Activated gamma-delta T cell treated with Interleukin-2 at 50 U/mL for 16 hours (primary cell): Measurements from ENCODE around the gene TTC7B.

ENCODE experiments used
- DNase-seq: peaks from one replicate; pipeline ENCODE4 v3.0.0-alpha.2; 2020

Gene TTC7B

GRCh38 chr14:90804292-90805083 lies 11.7 kb downstream of the TTC7B start:
- DNase-seq = no peak

DNA sequence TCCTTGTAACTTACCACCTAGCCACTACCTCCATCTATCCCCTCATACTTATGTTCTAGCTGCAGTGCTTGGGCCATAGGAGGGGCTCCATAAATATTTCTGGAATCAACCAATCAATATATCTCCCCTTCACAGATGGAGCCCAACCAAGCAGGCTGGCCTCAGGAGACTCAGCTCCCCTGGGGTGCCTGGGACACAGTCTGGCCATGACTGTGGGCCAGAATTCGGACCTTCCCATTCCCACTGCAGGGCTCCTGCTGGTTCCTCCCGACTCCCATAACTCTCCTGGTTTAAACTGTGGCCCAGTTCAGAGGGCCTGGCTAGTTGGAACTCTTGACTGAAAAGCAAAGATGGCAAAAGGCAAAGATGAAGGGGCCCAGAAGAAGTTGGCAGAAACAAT lies 13.0 kb downstream of the TTC7B start:
- DNase-seq = no peak

DNA sequence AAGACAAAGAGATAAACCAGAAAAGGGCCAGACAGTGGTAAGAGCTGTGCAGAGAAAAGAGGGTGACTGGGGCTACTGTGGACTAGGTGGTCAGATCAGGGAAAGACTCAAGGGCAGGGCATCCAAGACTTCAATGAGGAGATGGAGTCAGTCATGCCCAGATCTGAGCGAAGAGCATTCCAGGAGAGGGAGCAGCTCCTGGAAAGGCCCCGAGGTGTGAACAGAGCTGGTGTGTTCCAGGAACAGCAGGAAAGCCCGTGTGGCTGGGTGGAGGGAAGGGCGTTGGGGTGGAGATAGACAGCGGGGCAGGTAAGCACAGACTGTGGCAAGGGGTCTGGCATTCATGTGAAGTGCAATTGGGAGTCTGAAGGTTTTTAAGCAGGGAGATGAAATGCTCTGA lies 16.8 kb downstream of the TTC7B start:
- DNase-seq = no peak

DNA sequence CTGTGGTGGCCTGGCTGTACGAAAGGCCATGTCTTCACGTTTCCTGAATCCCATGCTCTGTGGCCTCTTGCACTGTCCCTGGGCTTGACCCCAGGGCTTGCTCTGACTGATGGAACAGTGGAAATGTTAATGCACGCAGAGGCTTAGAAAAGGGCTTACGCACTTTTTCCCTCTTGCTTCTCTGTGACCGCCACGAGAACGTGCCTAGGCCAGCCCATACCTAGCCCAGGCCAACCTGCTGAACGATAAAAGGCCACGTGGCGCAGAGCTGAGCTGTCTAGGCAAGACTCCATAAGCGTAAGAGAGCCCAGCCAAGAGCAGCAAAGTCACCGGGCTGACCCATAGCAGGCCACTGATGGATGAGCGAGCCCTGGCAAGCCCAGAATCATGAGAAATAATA lies 18.3 kb downstream of the TTC7B start:
- no peak for DNase-seq

- no peak for DNase-seq
These were observed 18.8 kb downstream of the TTC7B start for GRCh38 chr14:90797451-90797850.

- DNase-seq = no peak
These were observed 19.9 kb downstream of the TTC7B start for GRCh38 chr14:90796329-90796728.

DNA sequence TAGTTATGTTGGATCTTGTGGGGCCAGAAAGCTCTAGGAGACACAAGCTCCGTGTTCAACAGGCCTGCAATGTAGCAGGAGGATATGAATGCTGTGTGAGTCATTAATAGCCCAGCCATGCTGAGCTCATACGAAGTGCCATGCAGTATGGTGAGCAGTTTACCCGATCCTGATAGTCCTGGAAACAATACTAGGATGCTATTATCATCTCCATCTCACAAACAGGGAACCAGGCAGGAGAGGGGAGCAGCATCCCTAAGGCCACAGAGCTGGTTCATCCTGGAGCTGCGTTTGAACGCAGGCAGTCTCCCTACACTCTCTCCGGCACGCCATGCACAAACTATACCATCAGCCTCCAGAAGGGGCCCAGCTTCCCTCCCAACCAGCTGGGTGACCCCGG lies 20.5 kb downstream of the TTC7B start:
- DNase-seq = no peak

GRCh38 chr14:90791486-90791885 lies 24.7 kb downstream of the TTC7B start:
- no peak for DNase-seq

DNA sequence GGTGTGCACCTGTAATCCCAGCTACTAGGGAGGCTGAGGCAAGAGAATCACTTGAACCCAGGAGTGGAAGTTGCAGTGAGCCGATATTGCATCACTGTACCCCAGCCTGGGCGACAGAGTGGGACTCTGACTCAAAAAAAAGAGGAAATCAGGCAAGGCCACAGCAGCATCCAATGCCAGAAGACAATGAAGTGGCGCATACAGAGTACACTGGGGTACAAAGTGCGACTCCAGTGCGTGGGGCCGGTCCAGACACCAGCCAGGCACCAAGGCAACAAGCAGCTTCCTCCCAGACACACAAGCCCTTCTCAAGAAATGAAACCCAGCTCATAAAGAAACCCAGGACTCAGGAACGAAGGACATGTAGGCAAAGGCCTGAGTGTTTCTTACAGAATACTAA lies 28.2 kb downstream of the TTC7B start:
- no peak for DNase-seq

- DNase-seq = no peak
These were observed 30.3 kb downstream of the TTC7B start for GRCh38 chr14:90785876-90786450.

- DNase-seq = no peak
These were observed 30.8 kb downstream of the TTC7B start for GRCh38 chr14:90785471-90785870.

- DNase-seq = no peak
These were observed 31.5 kb downstream of the TTC7B start for GRCh38 chr14:90784621-90785270.

DNA sequence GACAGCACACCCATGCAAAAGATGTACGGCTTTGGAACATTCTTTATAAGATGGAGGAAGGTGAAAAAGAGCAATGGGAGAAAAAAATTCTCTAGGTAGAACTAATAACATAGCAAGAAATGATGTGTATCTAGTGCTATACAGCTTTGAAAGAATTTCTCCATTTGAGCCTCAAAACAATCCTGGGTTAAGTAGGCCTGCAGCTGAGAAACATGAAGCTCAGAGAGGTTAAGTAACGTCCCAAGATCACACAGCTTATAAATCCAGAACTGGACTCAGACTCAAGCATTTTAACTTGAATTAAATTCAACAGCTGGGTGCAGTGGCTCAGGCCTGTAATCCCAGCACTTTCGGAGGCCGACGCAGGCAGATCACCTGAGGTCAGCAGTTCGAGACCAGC lies 32.9 kb downstream of the TTC7B start:
- DNase-seq = no peak

- DNase-seq = no peak
These were observed 33.3 kb downstream of the TTC7B start for GRCh38 chr14:90782892-90783291.

DNA sequence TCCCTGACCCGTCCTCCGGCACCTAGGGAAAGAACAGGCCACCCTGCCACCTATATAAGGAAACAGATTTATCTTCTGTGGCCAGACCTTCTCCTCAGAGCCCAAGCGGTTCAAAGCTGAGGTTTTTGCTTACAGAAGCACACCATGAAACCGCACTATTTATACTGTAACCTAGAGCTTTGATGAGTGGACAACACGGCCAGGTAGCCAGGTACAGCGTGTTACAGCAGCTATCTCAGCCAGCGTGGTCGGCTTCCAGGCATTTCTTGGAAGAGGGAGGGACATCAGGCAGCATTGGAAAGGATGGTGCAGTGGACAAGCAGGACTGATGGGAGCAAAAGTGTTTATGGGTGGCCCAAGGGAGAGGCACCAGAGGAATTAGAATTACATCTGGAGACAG lies 34.4 kb downstream of the TTC7B start:
- DNase-seq = no peak

- no peak for DNase-seq
These were observed 34.9 kb downstream of the TTC7B start for GRCh38 chr14:90781344-90781761.

- no peak for DNase-seq
These were observed 35.7 kb downstream of the TTC7B start for GRCh38 chr14:90780519-90780918.

DNA sequence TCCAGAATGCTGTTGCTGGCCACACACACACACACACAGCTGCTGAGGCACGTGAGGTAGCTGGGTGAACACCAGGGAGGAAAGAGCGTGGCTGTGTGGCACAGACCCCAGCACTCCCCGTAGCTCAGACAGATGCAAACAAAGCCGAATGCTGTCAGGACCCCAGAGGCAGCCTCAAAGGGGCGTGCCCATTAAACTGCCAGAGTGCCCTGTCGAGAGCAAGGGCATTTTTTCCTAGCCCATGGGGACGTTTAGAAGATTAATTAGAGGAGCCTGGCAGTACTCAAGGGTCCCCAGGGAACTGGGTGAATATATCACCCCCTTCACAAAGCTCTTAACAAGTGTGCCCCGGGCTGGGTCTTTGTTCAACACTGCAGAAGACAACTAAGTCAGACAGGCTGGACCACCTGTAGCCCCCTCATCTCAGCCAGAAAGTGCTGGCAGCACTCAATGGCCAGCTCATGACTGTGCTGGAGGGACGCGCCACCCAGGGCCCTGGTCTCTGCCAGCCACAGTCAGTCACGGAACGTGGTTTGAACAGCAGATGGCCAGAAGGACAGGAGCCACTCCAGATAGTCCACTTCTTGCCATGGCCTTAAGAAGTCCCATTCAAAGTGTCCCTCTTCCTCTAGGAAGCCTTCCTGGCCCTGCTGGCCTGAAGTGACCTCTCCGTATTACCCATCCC lies 37.5 kb downstream of the TTC7B start:
- no peak for DNase-seq

GRCh38 chr14:90777830-90778485 lies 38.3 kb downstream of the TTC7B start:
- DNase-seq = no peak

DNA sequence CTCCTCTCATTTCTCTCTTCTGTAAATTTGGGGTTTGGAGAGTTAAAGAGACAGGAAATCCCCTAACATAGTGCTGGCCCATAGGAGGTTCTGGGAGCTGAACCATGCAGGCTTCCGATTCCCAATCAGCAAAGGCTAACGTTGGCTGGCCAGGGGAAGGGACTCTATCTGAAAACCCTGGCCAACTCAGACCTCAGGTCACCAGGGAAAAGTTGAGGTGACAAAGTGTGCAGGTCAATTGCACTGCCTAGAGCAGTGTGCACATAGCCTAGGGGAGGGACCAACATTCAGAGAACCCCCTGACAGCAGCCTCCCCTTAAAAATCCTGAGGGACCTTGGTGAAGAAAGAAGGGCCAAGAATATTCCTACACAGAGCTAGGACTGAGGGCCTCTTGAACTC lies 38.9 kb downstream of the TTC7B start:
- no peak for DNase-seq

DNA sequence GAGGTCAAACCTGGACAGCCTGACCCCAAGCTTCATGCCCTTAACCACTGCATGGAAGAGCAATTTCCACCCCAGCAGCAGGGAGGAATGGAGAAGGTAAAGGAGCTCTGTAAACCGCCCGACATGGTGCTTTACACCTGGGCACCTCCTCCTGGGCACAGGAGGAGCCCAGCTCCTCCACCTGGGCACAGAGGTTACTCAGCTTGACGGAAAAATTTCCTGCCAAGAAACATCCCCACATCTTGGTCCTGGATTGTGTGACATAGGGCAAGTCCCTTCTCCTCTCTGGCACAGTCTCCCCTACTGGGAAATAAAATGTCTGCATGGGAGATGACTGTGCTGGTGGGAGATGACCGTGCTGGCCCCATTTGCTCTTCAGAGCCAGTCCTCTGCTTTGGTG lies 40.8 kb downstream of the TTC7B start:
- DNase-seq = no peak

DNA sequence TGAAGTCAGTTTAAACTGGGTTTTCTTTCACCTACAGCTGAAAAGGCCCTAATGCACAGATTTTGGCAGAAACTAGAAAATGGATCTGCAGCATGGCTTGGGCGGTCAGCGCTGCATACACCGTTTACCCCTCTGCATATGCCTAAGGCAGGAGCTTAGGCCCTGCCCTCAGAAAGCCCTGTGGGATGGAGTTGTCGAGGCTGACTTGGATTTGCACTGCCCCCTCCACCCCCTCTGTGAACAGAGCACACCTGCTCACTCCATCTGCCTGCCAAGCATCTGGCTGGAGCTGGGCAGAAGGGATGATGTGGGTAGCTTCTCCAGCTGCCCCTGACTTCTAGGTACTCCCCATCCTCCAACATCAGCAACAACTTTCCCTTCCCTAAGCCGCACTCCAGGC lies 41.9 kb downstream of the TTC7B start:
- no peak for DNase-seq

GRCh38 chr14:90773705-90774104 lies 42.5 kb downstream of the TTC7B start:
- DNase-seq = no peak

GRCh38 chr14:90773196-90773486 lies 43.1 kb downstream of the TTC7B start:
- DNase-seq = no peak
